ENCODE data around the gene ACOX2. TPM values are rescaled to one million over a fixed set of nuclear protein-coding genes. Genes with fewer than 3 reads are reported as not detected.

The ACOX2 gene
- total and polyA plus RNA-seq, 2 of the 13 experiments (the other 11 are each of a cell fraction or from before 2014, with no cell fraction given) = 42.6 to 98.5 TPM

DNA sequence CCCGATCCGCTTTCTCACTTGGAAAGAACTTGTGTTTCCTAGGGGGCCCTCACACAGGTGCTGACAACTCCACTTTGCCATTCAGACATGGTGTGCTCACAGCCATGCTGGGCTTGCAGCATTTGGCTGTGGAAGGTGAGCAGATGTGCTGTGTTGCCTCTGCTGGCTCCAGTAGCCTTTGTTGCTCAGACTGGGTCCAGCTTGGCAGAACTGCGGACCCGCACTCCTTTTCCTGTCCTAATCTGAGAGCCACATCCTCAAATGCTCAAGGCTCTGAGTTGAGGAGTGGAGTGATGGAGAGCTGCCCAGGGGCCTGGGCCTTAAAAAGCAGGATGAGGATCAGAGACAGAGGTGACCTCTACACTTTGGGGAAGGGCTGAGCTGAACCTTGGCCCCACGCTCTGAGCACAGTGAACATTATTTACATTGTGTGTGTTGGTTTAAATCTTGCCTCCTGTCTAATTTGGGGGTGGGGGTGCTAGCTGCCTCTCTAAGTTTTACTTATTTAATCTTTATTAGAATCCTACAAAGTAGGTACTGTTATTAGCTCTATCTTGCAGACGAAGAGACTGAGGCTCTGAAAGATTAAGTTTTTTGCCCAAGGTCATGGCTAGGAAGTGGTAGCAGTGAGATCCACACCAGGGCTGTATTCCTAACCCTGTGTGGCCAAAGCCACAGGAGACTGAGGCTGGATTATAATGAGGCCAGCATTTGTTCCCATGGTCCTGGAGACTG is 17.2 kb downstream of the ACOX2 start (continued):
- TF ChIP-seq ZNF256 (CRISPR knock-in tag; conservative IDR thresholded peaks at IDR 0.05) (no peak), KDM4B (CRISPR knock-in tag; IDR thresholded peaks at IDR 0.05) (no peak), JUND (CRISPR knock-in tag; IDR thresholded peaks at IDR 0.05) (0 out of 2 replicates have a peak, but pooled peaks have one; percentile 36), ZNF691 (CRISPR knock-in tag; IDR thresholded peaks at IDR 0.05; ENCODE audit: borderline replicate concordance, low read depth) (no peak), TOPORS (CRISPR knock-in tag; IDR thresholded peaks at IDR 0.05) (no peak), SUZ12 (IDR thresholded peaks at IDR 0.05; ENCODE audit: low read depth, low read length) (no peak), ZNF543 (CRISPR knock-in tag; IDR thresholded peaks at IDR 0.05) (no peak), FOXO4 (CRISPR knock-in tag; conservative IDR thresholded peaks at IDR 0.05) (no peak), RAD51 (IDR thresholded peaks at IDR 0.05; ENCODE audit: borderline replicate concordance) (no peak), ZNF550 (CRISPR knock-in tag; IDR thresholded peaks at IDR 0.05; ENCODE audit: borderline replicate concordance) (no peak), ZNF607 (CRISPR knock-in tag; IDR thresholded peaks at IDR 0.05; ENCODE audit: borderline replicate concordance) (0 out of 2 replicates have a peak, but pooled peaks have one; percentile 41), HNRNPUL1 (IDR thresholded peaks at IDR 0.05; ENCODE audit: low read depth, low read length) (no peak), CAMTA2 (CRISPR knock-in tag; IDR thresholded peaks at IDR 0.05; ENCODE audit: borderline replicate concordance) (no peak), ZNF816 (CRISPR knock-in tag; IDR thresholded peaks at IDR 0.05; ENCODE audit: borderline replicate concordance) (no peak), ZNF761 (CRISPR knock-in tag; conservative IDR thresholded peaks at IDR 0.05) (peak; percentile 19; the same call in 1 of the 2 replicates), FOSL2 (CRISPR knock-in tag; IDR thresholded peaks at IDR 0.05) (peak; percentile 39; the same call in 1 of the 2 replicates), ZNF451 (CRISPR knock-in tag; IDR thresholded peaks at IDR 0.05) (0 out of 2 replicates have a peak, but pooled peaks have one; percentile 23), NFE2L2 (IDR thresholded peaks at IDR 0.05; ENCODE audit: low read length) (no peak), ZBTB34 (CRISPR knock-in tag; IDR thresholded peaks at IDR 0.05) (no peak), NFIB (CRISPR knock-in tag; IDR thresholded peaks at IDR 0.05; ENCODE audit: borderline replicate concordance) (no peak)
- TF ChIP-seq, protein P1, sequence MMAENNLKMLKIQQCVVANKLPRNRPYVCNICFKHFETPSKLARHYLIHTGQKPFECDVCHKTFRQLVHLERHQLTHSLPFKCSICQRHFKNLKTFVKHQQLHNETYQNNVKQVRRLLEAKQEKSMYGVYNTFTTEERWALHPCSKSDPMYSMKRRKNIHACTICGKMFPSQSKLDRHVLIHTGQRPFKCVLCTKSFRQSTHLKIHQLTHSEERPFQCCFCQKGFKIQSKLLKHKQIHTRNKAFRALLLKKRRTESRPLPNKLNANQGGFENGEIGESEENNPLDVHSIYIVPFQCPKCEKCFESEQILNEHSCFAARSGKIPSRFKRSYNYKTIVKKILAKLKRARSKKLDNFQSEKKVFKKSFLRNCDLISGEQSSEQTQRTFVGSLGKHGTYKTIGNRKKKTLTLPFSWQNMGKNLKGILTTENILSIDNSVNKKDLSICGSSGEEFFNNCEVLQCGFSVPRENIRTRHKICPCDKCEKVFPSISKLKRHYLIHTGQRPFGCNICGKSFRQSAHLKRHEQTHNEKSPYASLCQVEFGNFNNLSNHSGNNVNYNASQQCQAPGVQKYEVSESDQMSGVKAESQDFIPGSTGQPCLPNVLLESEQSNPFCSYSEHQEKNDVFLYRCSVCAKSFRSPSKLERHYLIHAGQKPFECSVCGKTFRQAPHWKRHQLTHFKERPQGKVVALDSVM (CRISPR knock-in tag; IDR thresholded peaks at IDR 0.05) = no peak
- TF ChIP-seq, protein P2, sequence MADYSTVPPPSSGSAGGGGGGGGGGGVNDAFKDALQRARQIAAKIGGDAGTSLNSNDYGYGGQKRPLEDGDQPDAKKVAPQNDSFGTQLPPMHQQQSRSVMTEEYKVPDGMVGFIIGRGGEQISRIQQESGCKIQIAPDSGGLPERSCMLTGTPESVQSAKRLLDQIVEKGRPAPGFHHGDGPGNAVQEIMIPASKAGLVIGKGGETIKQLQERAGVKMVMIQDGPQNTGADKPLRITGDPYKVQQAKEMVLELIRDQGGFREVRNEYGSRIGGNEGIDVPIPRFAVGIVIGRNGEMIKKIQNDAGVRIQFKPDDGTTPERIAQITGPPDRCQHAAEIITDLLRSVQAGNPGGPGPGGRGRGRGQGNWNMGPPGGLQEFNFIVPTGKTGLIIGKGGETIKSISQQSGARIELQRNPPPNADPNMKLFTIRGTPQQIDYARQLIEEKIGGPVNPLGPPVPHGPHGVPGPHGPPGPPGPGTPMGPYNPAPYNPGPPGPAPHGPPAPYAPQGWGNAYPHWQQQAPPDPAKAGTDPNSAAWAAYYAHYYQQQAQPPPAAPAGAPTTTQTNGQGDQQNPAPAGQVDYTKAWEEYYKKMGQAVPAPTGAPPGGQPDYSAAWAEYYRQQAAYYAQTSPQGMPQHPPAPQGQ (CRISPR knock-in tag; IDR thresholded peaks at IDR 0.05; ENCODE audit: borderline replicate concordance) = no peak
